Measurements from ENCODE around the gene CBX2. TPM values are rescaled to one million over a fixed set of nuclear protein-coding genes. Genes with fewer than 3 reads are reported as not detected.

CBX2 gene
- total RNA-seq, 3 donors from 2014 or later (not counting 1 experiment from before 2014, with no cell fraction given): 0.18 to 1.3 TPM; not detected in 1

- no peak overlapping the region for H3K4me3 ChIP-seq (ENCODE audit: low read length)
- H3K27me3 Mint-ChIP-seq (ENCODE audit: low read depth in 2 of 2): peaks cover 0 to 2% of the 10 kb centered on the region in 2 donors
- 59% methylated on average over 66 of the region's 72 CpGs for WGBS (ENCODE audit: insufficient coverage)
Observed at GRCh38 chr17:79832218-79833109, 54.5 kb downstream of the CBX2 start.

DNA sequence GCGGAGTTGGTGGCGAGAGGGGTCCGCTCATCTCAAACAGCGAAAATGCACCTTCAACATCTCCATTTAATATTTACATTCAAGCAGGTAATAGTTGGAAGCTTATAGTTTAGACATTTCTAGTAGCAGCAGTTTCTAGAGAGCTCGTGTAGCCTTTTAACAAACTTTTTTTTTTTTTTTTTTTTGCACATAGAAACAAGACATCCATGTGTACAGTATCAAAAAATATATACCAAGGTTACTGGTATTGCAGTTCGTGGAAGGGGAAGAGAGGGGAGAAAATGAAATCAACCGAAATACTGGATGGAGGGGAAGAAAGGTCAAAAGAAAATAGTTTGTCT is 55.1 kb downstream of the CBX2 start:
- Histone ChIP-seq H3K27me3 (ENCODE audit: control insufficient read depth, insufficient read depth, low read length) (no peaks in the 10 kb centered on the region), H3K36me3 (ENCODE audit: control insufficient read depth, insufficient read depth, low read length) (peaks cover 22% of the 10 kb centered on the region), H3K4me1 (ENCODE audit: control insufficient read depth, insufficient read depth, low read length) (peaks cover 45% of the 10 kb centered on the region), H3K4me3 (ENCODE audit: low read length) (no peak overlapping the region), H3K9me3 (ENCODE audit: control insufficient read depth, insufficient read depth, low read length) (no peaks in the 10 kb centered on the region), H3K27ac (ENCODE audit: low read length) (no peak overlapping the region)
- Mint-ChIP-seq H3K27ac (peak overlapping the region in 1 of 2 donors; percentile 36), H3K4me3 (peak overlapping the region; percentile 65), H3K27me3 (ENCODE audit: low read depth in 2 of 2) (peaks cover 0 to 2% of the 10 kb centered on the region in 2 donors), H3K4me1 (peaks cover 21 to 34% of the 10 kb centered on the region in 2 donors), H3K9me3 (no peaks in the 10 kb centered on the region), H3K36me3 (no peaks in the 10 kb centered on the region)
- WGBS (ENCODE audit: insufficient coverage): 80% methylated on average over 1 of the region's 7 CpGs
- DNase-seq: no peak
- intact Hi-C loops (cut with micrococcal nuclease): no loop called here
- ATAC-seq: no peak
- TF ChIP-seq, protein P1, sequence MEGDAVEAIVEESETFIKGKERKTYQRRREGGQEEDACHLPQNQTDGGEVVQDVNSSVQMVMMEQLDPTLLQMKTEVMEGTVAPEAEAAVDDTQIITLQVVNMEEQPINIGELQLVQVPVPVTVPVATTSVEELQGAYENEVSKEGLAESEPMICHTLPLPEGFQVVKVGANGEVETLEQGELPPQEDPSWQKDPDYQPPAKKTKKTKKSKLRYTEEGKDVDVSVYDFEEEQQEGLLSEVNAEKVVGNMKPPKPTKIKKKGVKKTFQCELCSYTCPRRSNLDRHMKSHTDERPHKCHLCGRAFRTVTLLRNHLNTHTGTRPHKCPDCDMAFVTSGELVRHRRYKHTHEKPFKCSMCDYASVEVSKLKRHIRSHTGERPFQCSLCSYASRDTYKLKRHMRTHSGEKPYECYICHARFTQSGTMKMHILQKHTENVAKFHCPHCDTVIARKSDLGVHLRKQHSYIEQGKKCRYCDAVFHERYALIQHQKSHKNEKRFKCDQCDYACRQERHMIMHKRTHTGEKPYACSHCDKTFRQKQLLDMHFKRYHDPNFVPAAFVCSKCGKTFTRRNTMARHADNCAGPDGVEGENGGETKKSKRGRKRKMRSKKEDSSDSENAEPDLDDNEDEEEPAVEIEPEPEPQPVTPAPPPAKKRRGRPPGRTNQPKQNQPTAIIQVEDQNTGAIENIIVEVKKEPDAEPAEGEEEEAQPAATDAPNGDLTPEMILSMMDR (IDR thresholded peaks at IDR 0.05): no peak

More at GRCh38 chr17:79832218-79833109, 54.5 kb downstream of the CBX2 start:
- peaks cover 15 to 28% of the 10 kb centered on the region in 2 donors for H3K4me1 Mint-ChIP-seq
- DNase-seq (peak in 1 of 2 donors; percentile 38), ATAC-seq (peak in 1 of 3 donors; percentile 4)
- no peaks in the 10 kb centered on the region for H3K36me3 Mint-ChIP-seq
- TF ChIP-seq, protein P1 (IDR thresholded peaks at IDR 0.05): no peak
- Histone ChIP-seq H3K4me1 (ENCODE audit: control insufficient read depth, insufficient read depth, low read length) (peaks cover 39% of the 10 kb centered on the region), H3K27me3 (ENCODE audit: control insufficient read depth, insufficient read depth, low read length) (no peaks in the 10 kb centered on the region), H3K27ac (ENCODE audit: low read length) (no peak overlapping the region), H3K9me3 (ENCODE audit: control insufficient read depth, insufficient read depth, low read length) (no peaks in the 10 kb centered on the region), H3K36me3 (ENCODE audit: control insufficient read depth, insufficient read depth, low read length) (peaks cover 22% of the 10 kb centered on the region)
- no peaks in the 10 kb centered on the region for H3K9me3 Mint-ChIP-seq
- peak overlapping the region; percentile 65 for H3K4me3 Mint-ChIP-seq
- peak overlapping the region in 1 of 2 donors; percentile 36 for H3K27ac Mint-ChIP-seq
- intact Hi-C loops (cut with micrococcal nuclease): no loop called here

GRCh38 chr17:79833744-79834564 is 56.0 kb downstream of the CBX2 start:
- no peaks in the 10 kb centered on the region for H3K9me3 ChIP-seq (ENCODE audit: control insufficient read depth, insufficient read depth, low read length)
- H3K4me3 ChIP-seq (ENCODE audit: low read length): no peak overlapping the region
- DNase-seq (peak in 1 of 2 donors; percentile 14), ATAC-seq (no peak)
- H3K4me3 Mint-ChIP-seq: peak overlapping the region; percentile 67
- H3K4me1 Mint-ChIP-seq: peaks cover 26 to 39% of the 10 kb centered on the region in 2 donors
- intact Hi-C loops (cut with micrococcal nuclease): no loop called here
- H3K4me1 ChIP-seq (ENCODE audit: control insufficient read depth, insufficient read depth, low read length): peaks cover 50% of the 10 kb centered on the region
- H3K27ac ChIP-seq (ENCODE audit: low read length): no peak overlapping the region
- H3K36me3 ChIP-seq (ENCODE audit: control insufficient read depth, insufficient read depth, low read length): peaks cover 22% of the 10 kb centered on the region
- H3K27me3 Mint-ChIP-seq (ENCODE audit: low read depth in 2 of 2): peaks cover 0 to 2% of the 10 kb centered on the region in 2 donors
- no peaks in the 10 kb centered on the region for H3K27me3 ChIP-seq (ENCODE audit: control insufficient read depth, insufficient read depth, low read length)
- 93% methylated on average over 83 of the region's 83 CpGs for WGBS (ENCODE audit: insufficient coverage)
- TF ChIP-seq, protein P1 (IDR thresholded peaks at IDR 0.05): no peak
- H3K9me3 Mint-ChIP-seq: no peaks in the 10 kb centered on the region
- peak overlapping the region in 1 of 2 donors; percentile 56 for H3K27ac Mint-ChIP-seq
- no peaks in the 10 kb centered on the region for H3K36me3 Mint-ChIP-seq
